Heart right ventricle (tissue), 16 donors: Measurements from ENCODE around the gene DDX31. TPM values are rescaled to one million over a fixed set of nuclear protein-coding genes. Genes with fewer than 3 reads are reported as not detected.

Source experiments
- ATAC-seq, 8 donors: fragments of 200-7000 bp; cut with Tn5 transposase; one replicate each; pipeline ENCODE4 v1.9.1; 2020; ENCODE audit warnings: mild to moderate bottlenecking in 8 of 8, moderate library complexity in 8 of 8, moderate number of reproducible peaks in 1 of 8
- DNase-seq, 2 donors: peaks; one replicate each; pipeline ENCODE4 v3.0.0-alpha.2; 2020
- H3K27ac ChIP-seq, 10 donors: fragments of 200-600 bp; sonication (generic) in 2 of 10; one replicate each; pipeline versions ENCODE4 v1.5.0 to v1.8.0; 2020 to 2022; ENCODE audit warnings: mild to moderate bottlenecking in 3 of 10
- H3K27me3 ChIP-seq, 7 donors: fragments of 200-600 bp; one replicate each; pipeline ENCODE4 v1.8.0; 2021 to 2022; ENCODE audit warnings: mild to moderate bottlenecking in 2 of 7
- H3K36me3 ChIP-seq, 9 donors: fragments of 200-600 bp; sonication (generic) in 1 of 9; one replicate each; pipeline versions ENCODE4 v1.5.0 to v1.8.0; 2020 to 2022; ENCODE audit warnings: mild to moderate bottlenecking in 2 of 9
- H3K4me1 ChIP-seq, 9 donors: fragments of 200-600 bp; sonication (generic) in 1 of 9; one replicate each; pipeline versions ENCODE4 v1.5.0 to v1.8.0; 2020 to 2022; ENCODE audit warnings: mild to moderate bottlenecking in 4 of 9
- H3K4me3 ChIP-seq, 10 donors: fragments of 200-600 bp; sonication (generic) in 2 of 10; one replicate each; pipeline versions ENCODE4 v1.5.0 to v1.8.0; 2020 to 2022; ENCODE audit warnings: mild to moderate bottlenecking in 7 of 10, moderate library complexity in 2 of 10
- H3K9me3 ChIP-seq, 11 donors: fragments of 200-600 bp in 10 of 11; sonication (generic) in 2 of 11; one replicate each; pipeline versions ENCODE4 v1.5.0 to v1.8.0; 2013 to 2022; ENCODE audit warnings: mild to moderate bottlenecking in 2 of 11, control low read depth in 1 of 11, moderate library complexity in 1 of 11
- WGBS, 2 donors: extraction: QIAGEN DNeasy Blood & Tissue Kit; methylation state at CpG; one replicate each; pipeline ENCODE4 v1.1.7; 2013; ENCODE audit warnings: inconsistent platforms in 1 of 2; 5-methylcytosine and 5-hydroxymethylcytosine counted together
- intact Hi-C, 10 donors: fragments of 100-400 bp; cut with DNase I; formaldehyde crosslinking; loops; one replicate each; pipeline versions ENCODE4 v1.11.1 to v1.14.2; 2022
- polyA plus RNA-seq, 2 donors: library from polyadenylated mRNA; stranded (reverse); fragments of 200-250 nt; gene quantifications; one replicate each; pipeline ENCODE4 v1.2.3, GENCODE V29; 2013
- total RNA-seq, 10 donors: library from RNA; stranded (reverse); fragmentation: NEBNext Ultra II Directional in 3 of 10; extraction: Animal tissue kit (Norgen Biotek cat#: 25700) in 3 of 10; gene quantifications; one replicate each; pipeline versions ENCODE4 v1.2.1 to v1.2.4, GENCODE V29; 2021 to 2023
- TF ChIP-seq, protein P1 (sequence below), 9 donors: fragments of 200-600 bp; sonication (generic) in 2 of 9; IDR thresholded peaks; one replicate each; pipeline versions ENCODE4 v1.5.0 to v1.8.0; 2021 to 2022; ENCODE audit warnings: antibody characterized with exemption in 9 of 9, mild to moderate bottlenecking in 5 of 9, moderate library complexity in 1 of 9
- donor health status: Arrhythmogenic right ventricular cardiomyopathy.
- donor health status: ischemic (EF 13 %, LVEDD 7.1; RV severe dilation, severe dysfunction).
- donor health status: healthy with polysubstance abuse.
- donor health status: DM: no; HTN: yes; CAD: no.
- donor health status: DM: no; HTN: no; CAD: no.
- donor health status: ischemic (EF 25% LVEDD 6.9; RV normal size, moderate dysfunction).
- donor health status: ischemic (EF 25% LVEDD 5.7; RV mildly dilated, moderate dysfunction).
- donor health status: healthy.
- donor health status: DM: yes; HTN: yes; CAD: no.
- donor health status: Ischemic cardiomyopathy.
- donor health status: ischemic (EF 35%, LVEDD 5.7; RV mildly dilated, moderate dysfunction).
- donor health status: nonischemic (EF 11% LVEDD 7.7; RV severe dilation, severe dysfunction).
- donor health status: DM: yes; HTN: yes; CAD: no.
- donor health status: PGD.
- donor health status: ischemic (EF 29% LVEDD 5.4; RV normal size, mild dysfunction).
- donor health status: nonischemic (EF 23%, LVEDD 6.1; RV moderate dilation, normal function).

The DDX31 gene
- total and polyA plus RNA-seq, 12 donors, result 4.0 to 6.4 (median 5.0) TPM

DNA sequence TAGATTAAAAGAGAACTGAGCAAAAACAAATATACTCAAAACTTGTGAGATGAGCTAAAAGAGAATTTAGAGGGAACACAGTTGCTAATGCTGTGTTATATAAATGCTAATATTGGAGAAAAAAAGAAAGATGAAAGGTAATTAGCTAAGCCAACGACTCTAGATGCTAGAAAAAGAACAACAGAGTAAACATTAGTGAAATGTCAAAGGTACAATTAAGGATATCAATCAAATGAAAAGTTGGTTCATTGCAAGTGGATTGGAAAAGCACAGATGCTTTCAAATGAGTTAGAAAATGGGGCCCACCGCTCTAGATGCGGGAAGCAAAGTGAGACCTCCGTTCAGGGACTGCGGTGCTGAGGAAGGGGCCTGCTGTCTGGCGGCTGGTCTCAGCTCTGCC, 105.3 kb downstream of the DDX31 start:
- TF ChIP-seq, protein P1, sequence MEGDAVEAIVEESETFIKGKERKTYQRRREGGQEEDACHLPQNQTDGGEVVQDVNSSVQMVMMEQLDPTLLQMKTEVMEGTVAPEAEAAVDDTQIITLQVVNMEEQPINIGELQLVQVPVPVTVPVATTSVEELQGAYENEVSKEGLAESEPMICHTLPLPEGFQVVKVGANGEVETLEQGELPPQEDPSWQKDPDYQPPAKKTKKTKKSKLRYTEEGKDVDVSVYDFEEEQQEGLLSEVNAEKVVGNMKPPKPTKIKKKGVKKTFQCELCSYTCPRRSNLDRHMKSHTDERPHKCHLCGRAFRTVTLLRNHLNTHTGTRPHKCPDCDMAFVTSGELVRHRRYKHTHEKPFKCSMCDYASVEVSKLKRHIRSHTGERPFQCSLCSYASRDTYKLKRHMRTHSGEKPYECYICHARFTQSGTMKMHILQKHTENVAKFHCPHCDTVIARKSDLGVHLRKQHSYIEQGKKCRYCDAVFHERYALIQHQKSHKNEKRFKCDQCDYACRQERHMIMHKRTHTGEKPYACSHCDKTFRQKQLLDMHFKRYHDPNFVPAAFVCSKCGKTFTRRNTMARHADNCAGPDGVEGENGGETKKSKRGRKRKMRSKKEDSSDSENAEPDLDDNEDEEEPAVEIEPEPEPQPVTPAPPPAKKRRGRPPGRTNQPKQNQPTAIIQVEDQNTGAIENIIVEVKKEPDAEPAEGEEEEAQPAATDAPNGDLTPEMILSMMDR (IDR thresholded peaks at IDR 0.05), result no peak
- 79 to 80% methylated on average over 6 of the region's 6 CpGs for WGBS, 2 donors

DNA sequence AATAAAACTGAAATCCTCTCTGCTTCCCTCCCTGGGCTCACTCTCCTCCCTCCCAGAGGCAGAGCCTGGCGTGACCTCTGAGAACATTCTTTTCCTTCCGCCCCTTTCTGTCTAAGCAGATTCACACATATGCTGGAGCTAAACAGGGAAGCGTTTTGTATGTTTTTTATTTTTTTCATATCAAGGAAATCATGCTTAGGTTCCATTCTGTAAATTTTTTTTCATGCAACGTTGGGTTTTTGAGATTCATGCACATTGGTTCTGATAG, 107.5 kb downstream of the DDX31 start:
- intact Hi-C loops, result no loop called here

More for the DNA sequence above, 105.3 kb downstream of the DDX31 start:
- H3K4me3 ChIP-seq, result no peak overlapping the region
- peaks cover 0 to 12% (median 0%) of the 10 kb centered on the region in 7 donors for H3K27me3 ChIP-seq
- no peaks in the 10 kb centered on the region for H3K36me3 ChIP-seq
- no peak overlapping the region for H3K27ac ChIP-seq
- ATAC-seq, result no peak
- DNase-seq, result no peak
- intact Hi-C loops, result no loop called here
- H3K4me1 ChIP-seq, result peaks cover 0 to 27% (median 18%) of the 10 kb centered on the region in 9 donors
- no peaks in the 10 kb centered on the region for H3K9me3 ChIP-seq

DNA sequence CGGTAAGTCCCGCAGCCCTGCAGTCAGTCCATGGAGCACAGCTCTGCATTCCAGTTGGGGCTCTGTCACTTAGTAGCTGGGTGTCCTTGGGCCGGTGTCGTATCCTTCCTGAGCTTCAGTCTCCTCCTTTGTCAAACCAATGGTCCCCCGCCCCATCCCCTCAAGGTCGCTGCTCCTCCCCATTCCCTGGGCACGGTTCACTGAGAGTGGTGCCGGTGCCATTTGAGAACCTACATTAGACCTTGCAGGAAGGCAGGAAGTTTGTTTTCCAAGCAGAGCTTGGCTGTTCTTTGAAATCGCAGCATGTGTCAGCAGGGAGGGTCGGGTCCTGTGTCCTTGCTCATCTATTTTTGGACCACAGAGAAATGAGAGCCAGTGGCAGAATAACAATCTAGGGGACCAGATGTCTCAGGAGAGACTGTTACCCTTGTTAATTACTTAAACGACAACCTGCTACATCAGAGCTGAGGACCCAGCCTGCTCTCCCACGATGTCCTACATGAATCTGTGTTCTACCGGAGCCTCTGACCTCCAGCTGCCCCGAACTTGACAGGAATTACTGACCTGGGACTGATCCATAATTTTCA, 109.1 kb downstream of the DDX31 start:
- Histone ChIP-seq H3K4me1 (peaks cover 0 to 27% (median 18%) of the 10 kb centered on the region in 9 donors), H3K27me3 (peaks cover 0 to 16% (median 5%) of the 10 kb centered on the region in 7 donors), H3K9me3 (no peaks in the 10 kb centered on the region), H3K27ac (peak overlapping the region in 2 of 10 donors; percentile 30 to 35), H3K4me3 (no peak overlapping the region), H3K36me3 (no peaks in the 10 kb centered on the region)
- intact Hi-C loops, result no loop called here
- TF ChIP-seq, protein P1 (IDR thresholded peaks at IDR 0.05), result no peak
- WGBS, 2 donors, result 24 to 25% methylated on average over 14 of the region's 14 CpGs
- peak in 7 of 8 donors; percentile 29 to 68 (median 56) for ATAC-seq
- DNase-seq, result no peak

More for the DNA sequence above, 107.5 kb downstream of the DDX31 start:
- 32 to 49% methylated on average over 4 of the region's 4 CpGs for WGBS, 2 donors
- Histone ChIP-seq H3K27me3 (peaks cover 0 to 12% (median 0%) of the 10 kb centered on the region in 7 donors), H3K36me3 (no peaks in the 10 kb centered on the region), H3K27ac (no peak overlapping the region), H3K4me3 (no peak overlapping the region), H3K9me3 (no peaks in the 10 kb centered on the region), H3K4me1 (peaks cover 0 to 27% (median 18%) of the 10 kb centered on the region in 9 donors)
- ATAC-seq (peak in 3 of 8 donors; percentile 55 to 81 (median 75)), DNase-seq (no peak)
- TF ChIP-seq, protein P1 (IDR thresholded peaks at IDR 0.05), result no peak

DNA sequence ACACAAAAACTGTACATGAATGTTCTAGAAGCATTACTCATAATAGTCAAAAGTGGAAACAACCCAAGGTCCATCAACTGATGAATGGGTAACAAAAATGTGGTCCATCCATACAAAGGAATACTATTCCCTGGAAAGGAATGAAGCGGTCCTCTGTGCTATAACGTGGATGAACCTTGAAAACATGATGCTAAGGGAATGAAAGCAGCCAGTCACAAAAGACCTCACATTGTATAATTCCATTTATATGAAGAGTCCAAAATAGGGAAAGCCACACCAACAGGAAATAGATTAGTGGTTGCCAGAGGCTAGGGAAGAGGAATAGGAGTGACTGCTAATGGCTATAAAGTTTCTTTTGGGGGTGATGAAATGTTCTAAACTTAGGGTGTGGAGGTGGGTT, 110.1 kb downstream of the DDX31 start:
- Histone ChIP-seq H3K4me1 (peaks cover 0 to 27% (median 18%) of the 10 kb centered on the region in 9 donors), H3K4me3 (no peak overlapping the region), H3K9me3 (no peaks in the 10 kb centered on the region), H3K36me3 (no peaks in the 10 kb centered on the region), H3K27me3 (peaks cover 0 to 13% (median 6%) of the 10 kb centered on the region in 7 donors), H3K27ac (no peak overlapping the region)
- ATAC-seq (no peak), DNase-seq (no peak)
- 89 to 92% methylated on average over 2 of the region's 2 CpGs for WGBS, 2 donors
- TF ChIP-seq, protein P1 (IDR thresholded peaks at IDR 0.05), result no peak
- intact Hi-C loops, result no loop called here
